ENCODE results near the gene TUBB.
A peak's percentile ranks its signal among the peaks of the same experiment; 100 is the strongest.

DNA sequence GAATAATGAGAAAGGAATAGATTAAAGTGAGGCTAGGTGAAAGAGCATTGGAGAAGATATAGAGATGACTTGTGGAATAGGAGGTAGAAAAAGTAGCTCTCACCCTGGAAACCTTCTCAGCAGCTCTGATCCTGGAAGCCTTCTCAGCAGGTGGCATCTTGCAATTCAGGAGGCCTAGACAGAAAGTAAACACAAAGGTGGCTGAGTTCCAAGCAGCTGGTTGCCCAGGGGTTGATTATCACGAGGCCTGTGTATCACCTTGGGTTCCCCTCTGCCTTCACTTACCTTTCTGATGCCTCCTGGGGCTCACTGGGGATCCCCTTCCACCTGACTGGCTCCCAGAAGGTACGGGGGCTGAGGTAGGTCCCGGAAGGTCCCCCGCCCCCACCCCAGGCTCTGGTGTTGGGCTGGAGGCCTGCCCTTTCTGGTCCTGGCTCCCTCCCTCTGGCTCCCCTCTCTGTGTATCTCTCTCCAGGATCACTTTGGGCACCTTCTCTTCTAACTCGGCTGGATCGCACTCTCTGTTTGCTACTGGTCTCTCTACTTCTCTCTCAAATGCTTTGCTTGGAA is 12.8 kb upstream of the TUBB start:
- TF ChIP-seq, protein P1, sequence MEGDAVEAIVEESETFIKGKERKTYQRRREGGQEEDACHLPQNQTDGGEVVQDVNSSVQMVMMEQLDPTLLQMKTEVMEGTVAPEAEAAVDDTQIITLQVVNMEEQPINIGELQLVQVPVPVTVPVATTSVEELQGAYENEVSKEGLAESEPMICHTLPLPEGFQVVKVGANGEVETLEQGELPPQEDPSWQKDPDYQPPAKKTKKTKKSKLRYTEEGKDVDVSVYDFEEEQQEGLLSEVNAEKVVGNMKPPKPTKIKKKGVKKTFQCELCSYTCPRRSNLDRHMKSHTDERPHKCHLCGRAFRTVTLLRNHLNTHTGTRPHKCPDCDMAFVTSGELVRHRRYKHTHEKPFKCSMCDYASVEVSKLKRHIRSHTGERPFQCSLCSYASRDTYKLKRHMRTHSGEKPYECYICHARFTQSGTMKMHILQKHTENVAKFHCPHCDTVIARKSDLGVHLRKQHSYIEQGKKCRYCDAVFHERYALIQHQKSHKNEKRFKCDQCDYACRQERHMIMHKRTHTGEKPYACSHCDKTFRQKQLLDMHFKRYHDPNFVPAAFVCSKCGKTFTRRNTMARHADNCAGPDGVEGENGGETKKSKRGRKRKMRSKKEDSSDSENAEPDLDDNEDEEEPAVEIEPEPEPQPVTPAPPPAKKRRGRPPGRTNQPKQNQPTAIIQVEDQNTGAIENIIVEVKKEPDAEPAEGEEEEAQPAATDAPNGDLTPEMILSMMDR (IDR thresholded peaks at IDR 0.05), result no peak
- no peak for TF ChIP-seq RAD21 (conservative IDR thresholded peaks at IDR 0.05 in 1 of 2, IDR thresholded peaks at IDR 0.05 in 1 of 2)
- TF ChIP-seq, protein P2, sequence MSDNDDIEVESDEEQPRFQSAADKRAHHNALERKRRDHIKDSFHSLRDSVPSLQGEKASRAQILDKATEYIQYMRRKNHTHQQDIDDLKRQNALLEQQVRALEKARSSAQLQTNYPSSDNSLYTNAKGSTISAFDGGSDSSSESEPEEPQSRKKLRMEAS (IDR thresholded peaks at IDR 0.05), result peak; percentile 45; the same call in 1 of the 2 replicates
- TF ChIP-seq POLR2A (IDR thresholded peaks at IDR 0.05; ENCODE audit: low read length), result no peak
- no peak for TF ChIP-seq KDM5A (IDR thresholded peaks at IDR 0.05)
- no peak for TF ChIP-seq CHD2 (IDR thresholded peaks at IDR 0.05; ENCODE audit: low read length, partially characterized antibody)
- TF ChIP-seq CEBPB (IDR thresholded peaks at IDR 0.05), result 0 out of 4 replicates have a peak, but pooled peaks of 1 of the 2 experiments have one; percentile 8
- TF ChIP-seq SREBF2 (IDR thresholded peaks at IDR 0.05), result no peak

All from A549 (cell line).